GM19035 (cell line): ENCODE measurements around the gene HDAC4.

Experiments used
- ATAC-seq: cut with Tn5 transposase; IDR thresholded peaks from one replicate; pipeline ENCODE4 v1.9.1; 2021; ENCODE audit not compliant: unreplicated experiment

HDAC4 gene

GRCh38 chr2:239211396-239212094 lies 189.3 kb downstream of the HDAC4 start:
- ATAC-seq: no peak

GRCh38 chr2:239209783-239210182 lies 191.0 kb downstream of the HDAC4 start:
- no peak for ATAC-seq

GRCh38 chr2:239208465-239209180 lies 192.2 kb downstream of the HDAC4 start:
- no peak for ATAC-seq

- no peak for ATAC-seq
These were observed 194.0 kb downstream of the HDAC4 start for GRCh38 chr2:239206851-239207250.

- ATAC-seq: no peak
These were observed 194.8 kb downstream of the HDAC4 start for GRCh38 chr2:239206042-239206441.

GRCh38 chr2:239204876-239205468 lies 195.8 kb downstream of the HDAC4 start:
- ATAC-seq: no peak

GRCh38 chr2:239204136-239204875 lies 196.5 kb downstream of the HDAC4 start:
- ATAC-seq: no peak

GRCh38 chr2:239203443-239204135 lies 197.2 kb downstream of the HDAC4 start:
- no peak for ATAC-seq

GRCh38 chr2:239202836-239203235 lies 198.0 kb downstream of the HDAC4 start:
- ATAC-seq: no peak

GRCh38 chr2:239202343-239202742 lies 198.5 kb downstream of the HDAC4 start:
- ATAC-seq: no peak

- ATAC-seq: no peak
These were observed 198.9 kb downstream of the HDAC4 start for GRCh38 chr2:239201884-239202283.

GRCh38 chr2:239201531-239201876 lies 199.3 kb downstream of the HDAC4 start:
- no peak for ATAC-seq

GRCh38 chr2:239200646-239201530 lies 199.9 kb downstream of the HDAC4 start:
- ATAC-seq: no peak

- ATAC-seq: no peak
These were observed 201.6 kb downstream of the HDAC4 start for GRCh38 chr2:239199041-239199768.

GRCh38 chr2:239198221-239198620 lies 202.6 kb downstream of the HDAC4 start:
- ATAC-seq: no peak

- no peak for ATAC-seq
These were observed 203.7 kb downstream of the HDAC4 start for GRCh38 chr2:239197146-239197545.

GRCh38 chr2:239196474-239197021 lies 204.3 kb downstream of the HDAC4 start:
- ATAC-seq: no peak

- no peak for ATAC-seq
These were observed 204.8 kb downstream of the HDAC4 start for GRCh38 chr2:239195992-239196391.

- ATAC-seq: no peak
These were observed 205.4 kb downstream of the HDAC4 start for GRCh38 chr2:239195318-239195871.
